NT2/D1 (cell line): Measurements from ENCODE around the gene CLPTM1.

Source experiments
- YY1 ChIP-seq: IDR thresholded peaks from 2 replicates; pipeline ENCODE4 v1.6.1; 2011; ENCODE audit not compliant: insufficient read length, insufficient read depth
- ZNF274 ChIP-seq: IDR thresholded peaks from 2 replicates; pipeline ENCODE4 v1.6.1; 2011; ENCODE audit warnings: mild to moderate bottlenecking, low read depth, low read length

DNA sequence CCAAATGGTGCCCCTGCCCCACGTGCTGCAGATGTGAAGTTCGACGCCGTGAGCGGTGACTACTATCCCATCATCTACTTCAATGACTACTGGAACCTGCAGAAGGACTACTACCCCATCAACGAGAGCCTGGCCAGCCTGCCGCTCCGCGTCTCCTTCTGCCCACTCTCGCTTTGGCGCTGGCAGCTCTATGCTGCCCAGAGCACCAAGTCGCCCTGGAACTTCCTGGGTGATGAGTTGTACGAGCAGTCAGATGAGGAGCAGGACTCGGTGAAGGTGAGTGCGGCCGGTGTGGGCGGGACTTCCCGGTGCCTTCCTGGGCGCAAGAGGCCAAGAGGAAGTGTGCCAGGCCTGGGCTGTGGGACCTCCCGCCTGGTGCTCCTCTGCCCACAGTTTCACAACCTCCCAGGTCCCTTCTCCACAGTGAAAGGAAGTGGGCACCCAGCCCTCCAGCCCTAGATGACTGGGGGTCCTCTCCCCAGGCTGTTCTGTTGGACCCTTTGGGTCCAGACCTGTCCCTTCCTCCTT is 32.0 kb downstream of the CLPTM1 start:
- no peak for TF ChIP-seq ZNF274
- TF ChIP-seq YY1 = no peak
